Nephron progenitor cell (in vitro differentiated cells): ENCODE results near the gene FAM83B.
"Not testable (repeated sequence)": the region's sequence is repeated elsewhere in the genome, so short reads cannot be mapped to it uniquely, and the experiment has no call there.

Experiments used
- DNase-seq: peaks from one replicate; pipeline ENCODE4 v3.0.0; 2021
- H3K27ac Mint-ChIP-seq: 2 replicates; pipeline ENCODE4 v1.8.0; 2021; ENCODE audit warnings: mild to moderate bottlenecking, moderate library complexity, mixed read lengths
- H3K27me3 Mint-ChIP-seq: 2 replicates; pipeline ENCODE4 v1.8.0; 2021; ENCODE audit warnings: mild to moderate bottlenecking, low read depth, mixed read lengths; ENCODE audit not compliant: poor library complexity
- H3K36me3 Mint-ChIP-seq: 2 replicates; pipeline ENCODE4 v1.8.0; 2021; ENCODE audit warnings: low read depth, mixed read lengths
- H3K4me1 Mint-ChIP-seq: 2 replicates; pipeline ENCODE4 v1.8.0; 2021; ENCODE audit warnings: mixed read lengths
- H3K4me3 Mint-ChIP-seq: 2 replicates; pipeline ENCODE4 v1.8.0; 2021; ENCODE audit warnings: mild to moderate bottlenecking, moderate library complexity, mixed read lengths
- H3K9me3 Mint-ChIP-seq: 2 replicates; pipeline ENCODE4 v1.8.0; 2021; ENCODE audit warnings: mild to moderate bottlenecking, moderate library complexity, mixed read lengths
- CTCF ChIP-seq: fragments of 200-600 bp; sonication (generic); IDR thresholded peaks from 2 replicates; pipeline ENCODE4 v1.5.0; 2021; ENCODE audit warnings: antibody characterized with exemption

Gene FAM83B

GRCh38 chr6:54802775-54803634 lies 43.6 kb upstream of the FAM83B start:
- Mint-ChIP-seq H3K27me3 (no peaks in the 10 kb centered on the region), H3K4me3 (no peak overlapping the region), H3K27ac (no peak overlapping the region), H3K36me3 (no peaks in the 10 kb centered on the region), H3K4me1 (no peaks in the 10 kb centered on the region), H3K9me3 (no peaks in the 10 kb centered on the region)
- DNase-seq = no peak
- no peak for TF ChIP-seq CTCF

- H3K36me3 Mint-ChIP-seq = no peaks in the 10 kb centered on the region
- H3K27ac Mint-ChIP-seq = no peak overlapping the region
- no peak for DNase-seq
- H3K4me1 Mint-ChIP-seq = no peaks in the 10 kb centered on the region
- H3K27me3 Mint-ChIP-seq = no peaks in the 10 kb centered on the region
- H3K9me3 Mint-ChIP-seq = no peaks in the 10 kb centered on the region
- no peak for TF ChIP-seq CTCF
- H3K4me3 Mint-ChIP-seq = no peak overlapping the region
Observed at GRCh38 chr6:54805077-54805476, 41.5 kb upstream of the FAM83B start.

GRCh38 chr6:54810147-54810546 lies 36.4 kb upstream of the FAM83B start:
- Mint-ChIP-seq H3K4me1 (no peaks in the 10 kb centered on the region), H3K27ac (no peak overlapping the region), H3K27me3 (no peaks in the 10 kb centered on the region), H3K36me3 (no peaks in the 10 kb centered on the region), H3K4me3 (no peak overlapping the region), H3K9me3 (peaks cover 4% of the 10 kb centered on the region)
- no peak for TF ChIP-seq CTCF
- no peak for DNase-seq

- no peaks in the 10 kb centered on the region for H3K4me1 Mint-ChIP-seq
- no peak overlapping the region for H3K27ac Mint-ChIP-seq
- peaks cover 3% of the 10 kb centered on the region for H3K27me3 Mint-ChIP-seq
- no peak overlapping the region for H3K4me3 Mint-ChIP-seq
- DNase-seq = no peak
- H3K9me3 Mint-ChIP-seq = peaks cover 4% of the 10 kb centered on the region
- no peaks in the 10 kb centered on the region for H3K36me3 Mint-ChIP-seq
- TF ChIP-seq CTCF = no peak
Observed at GRCh38 chr6:54813892-54814291, 32.7 kb upstream of the FAM83B start.

GRCh38 chr6:54817236-54817635 lies 29.3 kb upstream of the FAM83B start:
- H3K4me1 Mint-ChIP-seq = no peaks in the 10 kb centered on the region
- no peak for TF ChIP-seq CTCF
- no peak overlapping the region for H3K27ac Mint-ChIP-seq
- DNase-seq = no peak
- peaks cover 4% of the 10 kb centered on the region for H3K9me3 Mint-ChIP-seq
- H3K36me3 Mint-ChIP-seq = no peaks in the 10 kb centered on the region
- H3K4me3 Mint-ChIP-seq = no peak overlapping the region
- H3K27me3 Mint-ChIP-seq = peaks cover 3% of the 10 kb centered on the region

GRCh38 chr6:54817834-54818233 lies 28.7 kb upstream of the FAM83B start:
- Mint-ChIP-seq H3K27me3 (peaks cover 3% of the 10 kb centered on the region), H3K9me3 (peaks cover under 1% of the 10 kb centered on the region), H3K27ac (no peak overlapping the region), H3K36me3 (no peaks in the 10 kb centered on the region), H3K4me3 (no peak overlapping the region), H3K4me1 (no peaks in the 10 kb centered on the region)
- no peak for DNase-seq
- no peak for TF ChIP-seq CTCF

GRCh38 chr6:54824225-54824624 lies 22.3 kb upstream of the FAM83B start:
- H3K4me3 Mint-ChIP-seq, DNase-seq, H3K27ac Mint-ChIP-seq, H3K27me3 Mint-ChIP-seq, H3K4me1 Mint-ChIP-seq, H3K9me3 Mint-ChIP-seq, H3K36me3 Mint-ChIP-seq: not testable (repeated sequence)
